Fibroblast of mammary gland (primary cell): ENCODE results near the gene KCNA10.

Source experiments
- DNase-seq: peaks from one replicate; pipeline ENCODE4 v3.0.0-alpha.2; 2010; ENCODE audit warnings: low read depth
- H3K4me3 ChIP-seq: 2 replicates; pipeline ENCODE4 v1.5.1; 2011; ENCODE audit warnings: low read depth, mild to moderate bottlenecking, low read length, moderate library complexity; ENCODE audit not compliant: control insufficient read depth
- CTCF ChIP-seq: conservative IDR thresholded peaks from 2 replicates; pipeline ENCODE4 v1.5.1; 2011; ENCODE audit warnings: low read depth, low read length, inconsistent platforms; ENCODE audit not compliant: control insufficient read depth, insufficient read depth

The KCNA10 gene

DNA sequence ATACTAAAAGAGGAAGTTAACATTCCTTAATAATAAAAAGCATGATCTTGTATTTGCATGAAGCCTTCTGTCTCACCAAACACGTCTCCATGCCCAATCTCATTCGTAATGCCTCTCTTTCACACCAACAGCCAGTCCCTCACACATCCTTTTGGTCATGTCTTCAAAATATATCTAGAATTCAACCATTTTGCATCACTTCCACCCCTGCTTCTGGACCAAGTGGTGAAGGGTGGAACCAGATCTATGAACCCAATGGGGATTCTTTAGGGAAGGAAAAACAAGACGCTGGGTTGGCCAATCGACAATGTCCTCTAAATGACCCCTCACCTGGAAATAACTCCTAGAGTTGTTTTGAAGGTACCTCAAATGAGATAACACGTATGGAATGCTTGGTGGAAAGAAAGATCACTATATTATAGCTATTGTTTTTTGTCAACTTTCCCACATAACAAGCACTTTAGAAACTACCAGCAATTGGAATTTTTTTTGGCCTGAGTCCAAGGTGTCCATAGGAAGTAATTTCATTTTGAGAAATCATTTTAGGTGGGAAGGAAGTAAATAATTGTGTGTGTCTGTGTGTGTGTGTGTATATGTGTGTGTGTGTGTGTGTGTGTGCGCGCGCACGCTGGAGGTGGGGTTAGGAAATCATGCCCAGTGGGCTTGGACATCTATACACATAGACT lies at the start of gene KCNA10:
Gene KCNA10 (minus strand): TSS at position 51 of the 686 bp plus-strand sequence. CDS start 388 bp downstream, outside the sequence.
- TF ChIP-seq CTCF, result no peak
- no peak within 1 kb of the TSS for H3K4me3 ChIP-seq
- no peak for DNase-seq

- DNase-seq, result no peak
- TF ChIP-seq CTCF, result no peak
- no peak overlapping the region for H3K4me3 ChIP-seq
Measured at GRCh38 chr1:110566836-110567235, 47.9 kb upstream of the KCNA10 start.

DNA sequence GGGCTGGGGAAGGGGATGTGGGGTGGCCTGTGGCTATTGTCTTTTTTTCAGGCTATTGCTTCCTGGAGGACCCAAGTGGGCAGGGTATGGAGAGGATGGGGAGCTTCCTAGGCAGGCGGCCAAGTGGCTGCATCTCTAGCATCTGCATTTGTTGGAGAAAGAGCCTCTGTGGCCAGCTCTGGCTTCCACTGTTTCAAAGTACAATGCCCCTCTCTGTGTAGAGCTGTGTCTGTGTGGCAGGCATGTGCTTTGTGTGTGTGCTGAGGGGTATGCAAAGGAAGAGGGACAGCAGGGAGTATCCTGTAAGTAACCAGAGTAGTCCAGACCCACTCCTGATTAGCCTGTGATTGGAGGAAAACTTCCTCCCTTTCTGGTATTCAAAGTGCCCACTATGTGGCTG lies 46.6 kb upstream of the KCNA10 start:
- no peak for DNase-seq
- TF ChIP-seq CTCF, result no peak
- no peak overlapping the region for H3K4me3 ChIP-seq

- DNase-seq, result no peak
- no peak overlapping the region for H3K4me3 ChIP-seq
- no peak for TF ChIP-seq CTCF
Measured at GRCh38 chr1:110563089-110563488, 44.1 kb upstream of the KCNA10 start.

DNA sequence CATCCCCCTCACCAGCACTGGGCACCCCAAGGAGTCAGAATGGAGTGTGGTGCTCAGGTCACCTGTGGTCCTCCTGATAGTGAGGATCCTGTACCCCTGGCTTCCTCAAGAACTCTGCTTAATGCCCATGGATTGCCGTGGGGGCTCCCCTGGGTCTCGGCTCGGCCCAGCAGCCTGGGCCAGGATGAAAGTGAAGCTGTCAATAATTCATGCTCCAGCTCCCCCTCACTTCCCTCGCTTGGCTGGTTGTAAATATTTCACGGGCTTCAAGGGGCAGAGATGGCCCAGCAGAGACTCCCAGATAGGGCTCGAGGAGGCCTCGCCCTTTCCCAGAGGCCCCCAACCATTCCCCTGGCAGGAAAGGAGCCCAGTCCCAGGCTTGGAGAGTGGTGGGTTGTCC lies 42.6 kb upstream of the KCNA10 start:
- TF ChIP-seq CTCF, result no peak
- no peak overlapping the region for H3K4me3 ChIP-seq
- no peak for DNase-seq

DNA sequence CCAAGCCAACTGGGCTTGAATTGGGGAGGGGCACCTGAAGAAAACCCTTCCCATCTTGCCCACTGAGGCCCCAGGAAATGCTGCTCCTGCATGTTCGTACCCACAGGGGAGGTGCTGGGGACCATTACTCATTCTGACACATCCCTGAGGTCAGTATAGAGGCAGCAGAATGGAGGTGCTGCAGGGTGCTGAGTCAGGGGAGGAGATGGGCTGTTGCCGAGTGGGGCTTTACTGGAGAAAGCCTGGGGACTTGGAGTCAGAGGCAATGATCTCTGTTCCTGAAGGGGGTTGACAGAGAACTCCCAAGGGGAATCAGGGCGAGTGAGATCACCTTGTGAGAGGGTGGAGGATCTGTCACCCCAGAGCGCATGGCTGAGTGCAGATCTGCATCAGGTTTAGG lies 40.2 kb upstream of the KCNA10 start:
- DNase-seq, result no peak
- TF ChIP-seq CTCF, result no peak
- no peak overlapping the region for H3K4me3 ChIP-seq

- no peak for DNase-seq
- H3K4me3 ChIP-seq, result no peak overlapping the region
- TF ChIP-seq CTCF, result no peak
Measured at GRCh38 chr1:110557481-110557880, 38.5 kb upstream of the KCNA10 start.
